Colonic mucosa (tissue), 4 donors: ENCODE measurements around the gene LGI2. TPM values are rescaled to one million over a fixed set of nuclear protein-coding genes. Genes with fewer than 3 reads are reported as not detected.
"Not testable (repeated sequence)": the region's sequence is repeated elsewhere in the genome, so short reads cannot be mapped to it uniquely, and the experiment has no call there.

ENCODE experiments used
- DNase-seq: peaks from one replicate; pipeline ENCODE4 v3.0.0-alpha.2; 2020
- H3K27ac ChIP-seq: fragments of 200-600 bp; one replicate; pipeline ENCODE4 v1.8.0; 2021
- H3K27me3 ChIP-seq: fragments of 200-600 bp; one replicate; pipeline ENCODE4 v1.8.0; 2021
- H3K36me3 ChIP-seq: fragments of 200-600 bp; one replicate; pipeline ENCODE4 v1.8.0; 2021
- H3K4me1 ChIP-seq: fragments of 200-600 bp; one replicate; pipeline ENCODE4 v1.8.0; 2021; ENCODE audit warnings: mild to moderate bottlenecking
- H3K4me3 ChIP-seq: fragments of 200-600 bp; one replicate; pipeline ENCODE4 v1.8.0; 2021
- H3K9ac ChIP-seq, 2 donors: one replicate each; pipeline ENCODE4 v1.7.0; 2013; ENCODE audit warnings: control low read depth in 2 of 2, low read depth in 2 of 2, low read length in 2 of 2
- H3K9me3 ChIP-seq: fragments of 200-600 bp; one replicate; pipeline ENCODE4 v1.8.0; 2021
- CTCF ChIP-seq: fragments of 200-600 bp; IDR thresholded peaks from one replicate; pipeline ENCODE4 v1.8.0; 2022; ENCODE audit warnings: antibody characterized with exemption, mild to moderate bottlenecking
- intact Hi-C: fragments of 100-400 bp; cut with DNase I; formaldehyde crosslinking; loops from one replicate; pipeline ENCODE4 v1.14.1; 2022
- total RNA-seq, 2 donors: library from RNA; stranded (reverse); fragmentation: NEBNext Ultra II Directional in 1 of 2; extraction: Animal tissue kit (Norgen Biotek cat#: 25700) in 1 of 2; gene quantifications; one replicate each; pipeline ENCODE4 v1.2.1, GENCODE V29; 2021
- donor health status: healthy.
- donor health status: DM: no; HTN: no; CAD: no.
- donor health status: DM: no; HTN: no; CAD: no.

LGI2 gene
- total RNA-seq, 2 donors from 2014 or later = 0.32 to 0.82 TPM

DNA sequence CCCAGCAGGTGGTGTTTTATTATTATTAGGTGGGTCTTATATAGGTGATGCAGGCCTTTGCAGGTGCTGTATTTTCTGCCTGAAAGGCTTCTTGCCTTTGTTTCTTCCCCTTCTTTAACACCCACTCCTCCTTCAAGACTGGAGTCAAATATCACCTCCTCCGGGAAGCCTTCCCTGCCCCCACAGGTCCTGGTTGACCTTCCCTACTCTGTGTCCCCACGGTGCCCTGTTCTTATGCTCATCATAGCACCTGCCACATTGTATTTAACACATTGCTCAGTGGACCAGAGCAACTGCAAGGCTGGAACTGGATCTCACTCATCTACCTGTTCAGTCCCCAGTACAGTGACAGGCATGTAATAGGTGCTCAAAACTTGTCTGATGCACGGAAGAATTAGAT, 39.8 kb upstream of the LGI2 start:
- Histone ChIP-seq H3K9ac (no peak overlapping the region), H3K4me3 (no peak overlapping the region), H3K4me1 (no peaks in the 10 kb centered on the region), H3K27ac (no peak overlapping the region), H3K36me3 (no peaks in the 10 kb centered on the region), H3K9me3 (no peaks in the 10 kb centered on the region), H3K27me3 (no peaks in the 10 kb centered on the region)
- no peak for DNase-seq
- intact Hi-C loops = no loop called here
- TF ChIP-seq CTCF = no peak

GRCh38 chr4:25069014-25069413, 38.3 kb upstream of the LGI2 start:
- no peak for DNase-seq
- no peak for TF ChIP-seq CTCF
- intact Hi-C loops = no loop called here
- no peak overlapping the region for H3K9ac ChIP-seq
- H3K9me3 ChIP-seq = no peaks in the 10 kb centered on the region
- H3K27ac ChIP-seq = no peak overlapping the region
- H3K27me3 ChIP-seq = no peaks in the 10 kb centered on the region
- H3K4me1 ChIP-seq = no peaks in the 10 kb centered on the region
- no peak overlapping the region for H3K4me3 ChIP-seq
- H3K36me3 ChIP-seq = no peaks in the 10 kb centered on the region

GRCh38 chr4:25068386-25068785, 37.6 kb upstream of the LGI2 start:
- no peaks in the 10 kb centered on the region for H3K36me3 ChIP-seq
- DNase-seq = no peak
- no peak overlapping the region for H3K4me3 ChIP-seq
- H3K4me1 ChIP-seq = no peaks in the 10 kb centered on the region
- H3K27ac ChIP-seq = no peak overlapping the region
- no peaks in the 10 kb centered on the region for H3K9me3 ChIP-seq
- no peaks in the 10 kb centered on the region for H3K27me3 ChIP-seq
- TF ChIP-seq CTCF = no peak
- intact Hi-C loops = no loop called here
- no peak overlapping the region for H3K9ac ChIP-seq

GRCh38 chr4:25065932-25066590, 35.3 kb upstream of the LGI2 start:
- no peak for DNase-seq
- no peak for TF ChIP-seq CTCF
- no peaks in the 10 kb centered on the region for H3K27me3 ChIP-seq
- no peaks in the 10 kb centered on the region for H3K36me3 ChIP-seq
- H3K27ac ChIP-seq = no peak overlapping the region
- no peaks in the 10 kb centered on the region for H3K4me1 ChIP-seq
- no peak overlapping the region for H3K4me3 ChIP-seq
- H3K9me3 ChIP-seq = no peaks in the 10 kb centered on the region
- no peak overlapping the region for H3K9ac ChIP-seq
- intact Hi-C loops = no loop called here

DNA sequence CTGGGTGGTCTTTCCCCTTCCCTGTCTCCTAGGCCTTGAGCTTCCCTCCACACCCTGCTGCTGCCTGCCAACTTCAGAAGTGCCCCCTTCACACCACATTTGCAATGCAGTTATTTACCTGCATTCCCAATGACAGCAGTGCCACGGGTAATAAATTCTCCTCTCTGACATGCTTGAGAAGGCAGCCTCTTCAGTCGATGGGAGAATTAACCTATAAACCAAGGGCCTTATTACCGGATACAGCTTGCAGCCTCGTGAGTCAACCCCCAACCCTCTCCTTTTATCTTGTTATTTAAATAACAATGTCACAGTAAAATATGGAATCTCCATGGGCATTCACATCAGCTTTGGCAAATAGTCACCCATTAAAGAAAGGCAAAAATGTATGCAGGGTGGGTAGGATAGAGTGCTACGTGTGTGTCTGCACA, 34.7 kb upstream of the LGI2 start:
- no peak overlapping the region for H3K27ac ChIP-seq
- H3K9me3 ChIP-seq = no peaks in the 10 kb centered on the region
- no peak for TF ChIP-seq CTCF
- H3K4me1 ChIP-seq = no peaks in the 10 kb centered on the region
- no peak for DNase-seq
- H3K36me3 ChIP-seq = no peaks in the 10 kb centered on the region
- H3K4me3 ChIP-seq = no peak overlapping the region
- H3K27me3 ChIP-seq = no peaks in the 10 kb centered on the region
- no peak overlapping the region for H3K9ac ChIP-seq
- intact Hi-C loops = no loop called here

- H3K9ac ChIP-seq, H3K27ac ChIP-seq, H3K4me1 ChIP-seq, DNase-seq, H3K27me3 ChIP-seq, H3K36me3 ChIP-seq, H3K4me3 ChIP-seq, H3K9me3 ChIP-seq, intact Hi-C loops: not testable (repeated sequence)
These were observed 33.7 kb upstream of the LGI2 start for GRCh38 chr4:25064447-25064846.
